LHCN-M2 (cell line): ENCODE measurements around the gene ATG9A. TPM values are rescaled to one million over a fixed set of nuclear protein-coding genes. Genes with fewer than 3 reads are reported as not detected.

ENCODE experiments used
- DNase-seq: peaks from one replicate; pipeline ENCODE4 v3.0.0-alpha.2; 2012; ENCODE audit warnings: low read depth
- total RNA-seq: library from RNA; depleted of rRNA; stranded (reverse); fragments of >200 nt; gene quantifications from 2 replicates; pipeline ENCODE4 v1.2.3, GENCODE V29; 2014

The ATG9A gene
- total RNA-seq, 1 experiment from 2014 or later, result 57.0 TPM

DNA sequence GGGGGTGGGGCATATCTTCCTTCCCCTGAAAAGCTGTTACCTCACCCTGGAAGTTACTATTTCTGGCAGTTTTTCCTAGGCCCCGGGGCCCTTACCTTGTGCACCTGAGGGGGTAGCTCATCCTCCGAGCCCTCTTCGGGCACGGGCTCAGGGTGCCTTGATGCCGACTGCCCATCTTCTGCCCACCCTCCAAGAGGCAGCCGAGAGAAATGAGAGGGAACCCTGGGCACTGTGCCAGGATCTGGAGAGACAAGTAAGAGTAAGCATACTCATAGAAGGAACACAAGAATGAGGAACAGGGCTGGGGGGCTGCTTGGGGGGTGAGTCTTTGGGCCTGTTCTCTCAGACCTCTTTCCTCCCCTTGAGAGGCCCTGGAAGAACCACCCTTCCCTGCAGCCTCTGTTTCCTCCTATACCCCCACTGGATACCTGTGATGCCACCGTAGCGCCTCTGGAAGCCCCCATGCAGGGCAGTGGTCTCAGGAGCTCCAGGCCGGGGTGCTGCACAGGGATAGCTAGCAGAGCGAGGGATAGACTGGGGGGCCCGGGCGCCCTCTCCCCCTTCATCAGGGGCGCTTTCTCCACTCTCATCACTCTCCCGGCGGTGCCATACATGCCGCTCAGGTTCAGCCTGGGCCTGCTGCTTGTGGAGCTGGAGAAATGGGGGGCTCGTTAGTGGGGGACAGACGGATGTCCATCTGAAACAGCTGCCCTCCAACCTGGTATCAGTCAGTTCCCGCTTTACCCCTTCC lies 8.6 kb downstream of the ATG9A start:
- no peak for DNase-seq

DNA sequence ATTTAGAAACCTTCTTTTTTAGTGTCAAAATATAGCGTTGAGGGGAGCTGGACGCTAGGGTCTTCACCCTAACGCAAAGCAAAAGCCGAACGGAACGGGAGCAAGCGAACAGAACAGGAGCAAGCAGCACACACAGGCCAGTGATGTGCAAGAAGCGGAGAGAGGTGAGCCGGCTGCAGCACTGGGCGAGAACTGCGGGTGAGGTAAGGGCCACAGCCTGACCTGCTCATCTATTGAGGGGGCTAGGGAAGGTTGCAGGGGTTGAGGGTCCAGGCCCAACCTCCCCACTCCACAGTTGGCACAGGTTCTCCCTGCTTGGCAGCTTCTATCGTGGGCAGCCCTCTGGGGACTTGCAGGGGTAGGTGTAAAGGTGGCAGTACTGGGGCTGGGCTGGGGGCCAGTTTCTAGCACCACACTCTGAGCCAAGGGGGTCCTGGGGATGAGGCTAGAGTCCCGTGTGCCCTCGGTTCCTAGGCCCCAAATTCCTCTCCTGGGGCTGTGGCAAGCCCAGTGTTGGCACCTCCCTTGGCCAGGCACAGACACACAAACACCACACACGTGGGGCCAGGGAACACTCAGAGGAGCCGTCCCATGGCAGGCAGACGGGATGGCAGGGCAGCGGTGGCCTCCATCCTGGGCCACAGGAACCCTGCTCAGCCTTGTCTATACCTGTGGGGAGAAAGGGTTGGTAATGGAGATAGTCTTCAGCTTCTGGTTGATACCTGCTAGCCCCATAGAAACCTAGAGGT lies 9.5 kb downstream of the ATG9A start:
- DNase-seq, result no peak

GRCh38 chr2:219218732-219219701 lies 10.4 kb downstream of the ATG9A start, which contains the start of gene ABCB6:
Gene ABCB6, minus strand, starts transcription at chr2:219218958. Its CDS starts 285 bp downstream, at chr2:219218673.
- DNase-seq, result peak; percentile 94

GRCh38 chr2:219218217-219218731 lies 11.2 kb downstream of the ATG9A start:
- DNase-seq, result peak; percentile 77

- DNase-seq, result no peak
Observed at GRCh38 chr2:219216535-219216915, 12.9 kb downstream of the ATG9A start.

DNA sequence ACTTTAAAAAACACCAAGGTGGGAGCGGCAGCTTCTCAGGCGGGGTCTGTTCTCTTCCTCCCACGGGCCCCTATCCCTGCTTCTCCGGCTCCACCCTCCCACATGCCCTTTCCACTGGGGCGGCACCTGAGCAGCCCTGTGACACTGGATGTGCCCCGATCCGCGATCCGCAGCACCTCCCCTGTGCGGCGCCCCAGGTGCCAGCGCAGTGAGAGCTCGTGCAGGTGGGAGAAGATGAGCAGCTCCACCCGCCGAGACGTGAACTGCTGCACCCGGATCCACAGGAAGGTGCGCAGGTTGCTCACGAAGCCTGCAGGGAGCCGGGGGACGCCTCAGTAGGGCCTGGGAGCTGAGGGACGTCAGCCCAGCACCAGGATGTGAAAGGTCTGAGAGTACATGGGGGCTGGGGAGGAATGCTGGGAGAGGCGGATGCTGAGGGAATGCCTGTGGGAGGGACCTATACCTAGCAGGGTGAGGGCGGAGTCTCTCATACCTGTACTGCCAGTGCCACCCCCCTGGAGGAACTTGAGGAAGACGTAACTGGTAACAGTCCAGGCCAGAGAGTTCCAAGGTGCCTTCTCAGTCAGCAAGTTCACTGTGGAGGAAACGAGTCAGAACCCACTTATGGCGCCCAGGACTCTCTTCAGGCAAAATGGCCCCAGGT lies 13.4 kb downstream of the ATG9A start:
- no peak for DNase-seq

GRCh38 chr2:219214786-219215185 lies 14.7 kb downstream of the ATG9A start:
- no peak for DNase-seq

DNA sequence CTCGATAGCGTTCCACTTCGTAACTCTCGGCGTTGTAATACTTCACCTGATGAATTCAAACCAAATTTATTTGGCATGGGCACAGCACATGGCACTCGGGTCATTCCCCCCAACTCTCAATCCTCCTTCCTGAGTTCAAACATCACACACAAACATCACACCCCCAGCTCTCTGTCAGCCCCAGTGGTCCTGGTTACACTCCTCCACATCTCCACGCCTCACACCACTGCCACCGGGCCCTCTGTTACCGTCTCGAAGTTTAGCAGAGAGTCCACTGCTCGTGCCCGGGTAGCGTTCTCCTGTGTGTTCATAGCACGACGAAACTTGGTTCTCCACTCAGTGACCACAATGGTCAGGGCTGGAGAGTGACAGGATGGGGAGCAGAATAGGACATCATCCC lies 15.3 kb downstream of the ATG9A start:
- no peak for DNase-seq

DNA sequence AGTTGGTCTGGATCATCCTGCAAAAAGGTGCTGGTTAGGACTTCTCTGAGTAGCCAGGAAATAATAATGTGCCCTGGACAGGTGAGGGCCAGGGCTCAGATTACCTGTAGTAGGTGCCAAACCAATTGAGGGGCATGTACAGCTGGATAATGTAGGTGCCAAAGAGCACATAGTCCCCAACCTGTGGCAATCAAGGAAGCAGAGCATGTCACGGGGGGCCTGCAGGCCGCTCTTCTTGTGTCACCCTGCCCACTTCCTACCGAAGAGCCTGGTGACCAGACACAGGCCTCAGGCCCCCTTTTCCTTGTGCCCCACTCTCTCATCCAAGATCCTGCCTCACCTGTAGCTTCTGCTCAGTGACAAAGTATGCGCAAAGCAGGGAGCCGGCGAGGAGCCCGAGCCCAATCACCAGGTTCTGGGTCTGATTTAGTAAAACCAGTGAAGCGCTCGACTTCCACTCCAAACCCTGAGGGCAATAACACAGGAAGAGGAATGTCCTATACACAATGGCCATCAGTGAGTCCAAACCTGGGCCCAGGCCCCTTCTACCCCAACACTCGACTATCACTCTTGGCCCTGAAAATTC lies 15.9 kb downstream of the ATG9A start:
- no peak for DNase-seq

DNA sequence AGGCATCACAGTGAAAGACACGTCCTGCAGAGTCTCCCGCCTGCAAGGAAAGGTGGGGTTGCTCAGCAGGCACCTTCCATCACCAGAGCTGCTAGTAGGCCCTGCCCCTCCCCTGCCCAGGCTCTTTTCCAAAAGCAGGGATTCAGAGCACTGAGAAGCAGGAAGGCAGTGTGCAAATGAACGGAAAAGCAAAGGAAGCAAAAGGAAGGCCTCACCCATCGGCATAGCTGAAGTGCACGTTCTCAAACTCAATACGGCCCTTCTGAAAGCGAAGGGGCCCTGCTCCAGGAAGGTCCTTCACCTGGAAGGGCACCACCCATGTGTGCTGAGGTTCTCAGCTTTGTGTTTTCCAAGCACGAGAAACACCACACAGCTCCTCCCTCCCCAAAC lies 16.4 kb downstream of the ATG9A start:
- no peak for DNase-seq

DNA sequence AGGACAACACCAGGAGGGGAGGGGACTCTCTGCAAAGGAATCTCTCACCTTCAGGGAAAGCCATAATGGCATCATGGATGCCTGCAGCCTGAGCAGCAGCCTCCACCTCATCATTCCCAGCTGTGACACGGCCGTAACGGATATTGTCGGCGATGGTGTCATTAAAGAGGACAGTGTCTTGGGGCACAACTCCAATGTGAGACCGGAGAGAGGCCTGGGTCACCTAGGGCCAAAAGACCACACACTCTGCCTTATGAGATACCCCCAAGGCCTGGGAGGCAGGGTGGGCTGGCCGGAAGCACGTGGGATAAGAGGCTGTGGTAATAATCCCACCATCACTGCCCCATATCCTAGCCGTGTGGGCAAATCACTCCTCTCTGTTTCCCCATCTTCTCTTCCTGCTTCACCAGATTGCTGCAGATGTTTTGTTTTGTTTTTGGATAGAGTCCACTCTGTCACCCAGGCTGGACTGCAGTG lies 18.5 kb downstream of the ATG9A start:
- DNase-seq, result no peak

- DNase-seq, result no peak
Observed at GRCh38 chr2:219210196-219210885, 19.1 kb downstream of the ATG9A start.

DNA sequence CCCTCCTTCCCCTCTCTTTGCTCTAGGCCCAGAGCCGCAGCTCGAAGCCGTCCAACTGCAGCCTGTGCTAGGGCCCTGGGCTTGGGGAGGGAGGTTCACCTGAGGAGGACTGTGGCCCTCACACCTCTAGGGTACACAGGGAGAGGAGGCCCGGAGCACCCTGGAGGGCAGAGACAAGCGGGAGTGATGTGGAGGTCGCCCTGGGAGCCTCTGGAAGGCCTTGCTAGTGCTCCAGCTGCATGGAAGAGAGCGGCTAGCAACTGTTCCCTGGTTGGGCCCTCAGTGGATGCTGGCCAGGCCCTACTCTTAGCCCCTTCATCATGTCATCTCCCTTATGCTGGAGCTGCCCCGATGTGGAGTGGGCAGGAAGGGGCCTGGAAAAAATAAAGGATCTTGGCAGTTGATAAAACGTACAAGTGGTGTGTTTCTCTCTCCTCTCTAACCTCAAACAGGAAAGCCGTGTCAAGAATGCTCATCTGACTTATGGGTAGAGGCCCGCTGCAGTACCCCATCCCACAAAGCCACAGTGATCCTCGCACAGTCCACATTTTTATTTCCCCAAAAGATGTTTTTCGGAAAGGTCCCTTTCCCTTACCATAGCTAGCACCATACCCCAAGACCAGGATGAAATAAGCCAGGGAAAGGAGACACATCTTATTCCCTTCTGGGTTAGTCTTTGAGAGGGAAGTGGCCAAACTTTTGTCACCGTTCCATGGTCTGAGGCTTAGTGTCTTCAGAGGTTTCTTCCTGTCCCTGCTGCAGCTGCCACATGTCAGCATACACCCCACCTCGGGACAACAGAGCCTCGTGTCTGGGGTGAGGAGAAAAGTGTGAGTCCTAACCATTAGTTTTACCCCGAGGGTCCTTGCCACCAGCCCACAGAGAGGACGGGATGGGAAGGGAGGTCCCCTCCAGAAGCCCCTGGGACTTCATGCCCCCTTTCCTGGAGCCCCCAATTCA lies 19.9 kb downstream of the ATG9A start:
- no peak for DNase-seq

DNA sequence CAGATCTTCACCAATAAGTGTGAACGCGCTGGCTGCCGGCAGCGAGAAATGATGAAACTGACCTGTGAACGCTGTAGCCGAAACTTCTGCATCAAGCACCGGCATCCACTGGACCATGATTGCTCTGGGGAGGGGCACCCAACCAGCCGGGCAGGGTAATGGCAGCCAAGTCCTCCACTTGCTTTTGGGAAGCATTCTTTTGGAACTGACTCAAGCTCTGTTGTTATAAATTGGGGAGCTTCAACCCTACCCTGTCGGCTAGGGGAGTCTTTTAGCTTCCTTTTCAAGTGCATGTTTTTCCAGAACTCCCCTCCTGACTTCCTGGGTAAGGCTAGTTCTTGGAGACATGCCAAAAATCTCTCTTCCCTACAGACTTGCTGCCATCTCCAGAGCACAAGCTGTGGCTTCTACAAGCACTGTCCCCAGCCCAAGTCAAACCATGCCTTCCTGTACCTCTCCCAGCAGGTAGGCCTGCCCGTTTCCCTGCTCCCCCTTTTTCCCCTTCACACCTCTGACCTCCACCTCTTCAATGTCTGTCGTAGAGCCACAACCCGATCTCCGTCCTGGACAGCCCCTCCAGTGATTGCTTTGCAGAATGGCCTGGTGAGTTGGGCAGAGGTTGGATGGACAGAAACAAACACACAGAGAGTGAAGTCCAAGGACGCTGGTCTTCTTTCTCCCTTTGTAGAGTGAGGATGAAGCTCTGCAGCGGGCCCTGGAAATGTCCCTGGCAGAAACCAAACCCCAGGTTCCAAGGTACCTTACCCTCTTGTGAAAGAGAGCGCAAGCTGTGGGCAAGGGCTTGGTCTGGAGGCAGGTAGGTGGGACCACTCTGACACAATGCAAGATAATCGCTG lies 21.3 kb downstream of the ATG9A start:
- DNase-seq, result peak; percentile 54

GRCh38 chr2:219207134-219207883 lies 22.1 kb downstream of the ATG9A start:
- DNase-seq, result no peak

- peak; percentile 90 for DNase-seq
Observed at GRCh38 chr2:219206328-219207133, 22.9 kb downstream of the ATG9A start, which contains the start of gene ZFAND2B. Gene ZFAND2B, plus strand, starts transcription at chr2:219206782. Its CDS starts 206 bp downstream, at chr2:219206988.
